GM19452 (cell line): ENCODE measurements around the gene IGSF11.
"Not testable (repeated sequence)": the region's sequence is repeated elsewhere in the genome, so short reads cannot be mapped to it uniquely, and the experiment has no call there.

ENCODE experiments used
- ATAC-seq: cut with Tn5 transposase; IDR thresholded peaks from one replicate; pipeline ENCODE4 v1.9.1; 2021; ENCODE audit not compliant: unreplicated experiment

Gene IGSF11

GRCh38 chr3:119034256-119035013 is at the start of gene IGSF11:
Gene IGSF11, minus strand, starts transcription at chr3:119034846. Its CDS starts 264 bp downstream, at chr3:119034582.
- peak; percentile 94 for ATAC-seq

GRCh38 chr3:119080364-119080763 is 45.7 kb upstream of the IGSF11 start:
- no peak for ATAC-seq

- ATAC-seq = no peak
Observed at GRCh38 chr3:119073258-119074001, 38.8 kb upstream of the IGSF11 start.

GRCh38 chr3:119072451-119072850 is 37.8 kb upstream of the IGSF11 start:
- ATAC-seq = not testable (repeated sequence)

GRCh38 chr3:119069725-119070124 is 35.1 kb upstream of the IGSF11 start:
- no peak for ATAC-seq

- ATAC-seq = no peak
Observed at GRCh38 chr3:119063471-119063870, 28.8 kb upstream of the IGSF11 start.

GRCh38 chr3:119062892-119063291 is 28.2 kb upstream of the IGSF11 start:
- ATAC-seq = no peak

- no peak for ATAC-seq
Observed at GRCh38 chr3:119044593-119044992, 9.9 kb upstream of the IGSF11 start.

GRCh38 chr3:119042162-119042561 is 7.5 kb upstream of the IGSF11 start:
- no peak for ATAC-seq

GRCh38 chr3:119035014-119035346 is 334 bp upstream of the IGSF11 start:
- ATAC-seq = no peak

- no peak for ATAC-seq
Observed at GRCh38 chr3:119033393-119034255, 1.0 kb downstream of the IGSF11 start.

GRCh38 chr3:119025171-119025795 is 9.4 kb downstream of the IGSF11 start:
- no peak for ATAC-seq

GRCh38 chr3:119019767-119020518 is 14.7 kb downstream of the IGSF11 start:
- ATAC-seq = no peak

- ATAC-seq = no peak
Observed at GRCh38 chr3:119018690-119019463, 15.8 kb downstream of the IGSF11 start.

GRCh38 chr3:119015942-119016341 is 18.7 kb downstream of the IGSF11 start:
- ATAC-seq = no peak

- no peak for ATAC-seq
Observed at GRCh38 chr3:119013951-119014350, 20.7 kb downstream of the IGSF11 start.

- ATAC-seq = no peak
Observed at GRCh38 chr3:119011528-119011927, 23.1 kb downstream of the IGSF11 start.

- ATAC-seq = no peak
Observed at GRCh38 chr3:118997190-118997589, 37.5 kb downstream of the IGSF11 start.

GRCh38 chr3:118991775-118992174 is 42.9 kb downstream of the IGSF11 start:
- ATAC-seq = no peak
